ENCODE data around the gene SMARCD2.

The SMARCD2 gene

DNA sequence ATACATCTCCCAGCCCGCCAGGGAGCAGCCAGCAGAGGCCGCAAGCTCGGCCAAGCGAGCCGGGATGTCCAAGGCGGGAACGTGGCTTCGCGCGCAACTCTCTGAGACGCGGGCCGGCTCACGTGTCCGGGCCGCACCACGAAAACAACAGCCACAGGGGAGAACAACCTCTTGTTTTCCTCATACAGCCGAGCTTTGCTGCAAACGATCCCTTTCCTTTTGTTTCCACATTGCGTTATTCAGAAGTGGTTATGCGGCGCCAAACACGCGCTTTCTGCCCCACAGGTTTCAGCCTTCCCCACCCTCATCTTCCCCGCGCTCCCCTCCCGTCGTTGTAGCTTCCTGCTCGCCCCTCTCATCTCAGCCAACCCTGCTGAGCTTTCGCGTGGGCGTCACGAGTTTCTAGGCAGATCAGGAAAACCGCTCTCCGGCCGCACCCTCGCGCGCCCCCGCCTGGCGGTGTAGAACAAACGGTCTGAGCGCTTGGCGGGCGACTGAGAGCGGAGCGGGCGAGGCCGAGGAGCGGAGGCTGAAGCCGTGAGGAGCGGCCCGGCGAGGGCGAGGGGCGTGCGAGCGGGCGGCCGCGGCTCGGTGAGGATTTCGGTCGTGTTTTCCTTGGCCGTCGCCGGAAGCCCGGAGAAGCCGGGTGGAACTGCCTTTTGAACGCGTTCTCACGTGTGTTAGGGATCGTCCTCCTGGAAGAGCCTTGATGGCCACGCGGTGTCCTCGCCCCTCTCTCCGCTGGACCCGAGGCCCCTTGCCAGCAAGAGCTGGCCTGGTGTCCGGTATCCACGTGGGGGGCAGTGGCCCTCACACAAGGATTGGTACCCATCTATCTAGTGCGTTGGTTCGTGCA, 6.6 kb upstream of the SMARCD2 start:
- peak; percentile 83 for DNase-seq

DNA sequence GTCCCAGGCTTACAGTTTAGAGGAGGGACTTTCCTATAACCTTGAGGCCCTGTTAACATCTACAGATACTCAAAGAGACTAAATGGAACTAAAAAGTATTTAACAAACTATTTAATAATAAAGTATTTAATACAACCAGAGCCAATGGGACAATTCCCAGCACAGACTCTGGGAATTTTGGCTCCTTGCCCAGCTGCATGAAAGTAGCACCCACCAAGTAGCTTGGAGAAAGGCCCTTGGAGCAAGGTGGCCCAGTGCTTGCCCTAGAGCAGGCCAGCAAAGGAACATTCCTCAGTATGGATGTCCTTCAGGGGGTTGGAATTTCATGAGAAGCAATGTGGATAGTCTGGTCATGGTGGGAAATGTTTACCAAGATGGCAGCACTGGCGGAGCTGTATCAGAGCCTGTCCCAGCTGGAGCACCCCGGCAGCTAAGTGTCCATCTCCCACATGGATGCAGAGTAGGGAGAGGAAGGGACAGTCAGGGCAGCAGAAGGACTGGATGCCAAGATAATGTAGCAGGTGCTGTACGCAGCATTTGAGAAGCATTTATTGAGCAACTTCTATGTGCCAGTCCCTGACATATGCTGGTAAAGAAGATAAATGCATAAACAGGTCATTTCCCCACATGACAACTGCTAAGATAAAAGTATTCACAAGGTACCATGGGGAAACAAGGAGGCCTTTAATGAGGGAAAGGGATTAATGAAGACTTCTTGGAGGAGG, 5.2 kb upstream of the SMARCD2 start:
- DNase-seq = no peak

DNA sequence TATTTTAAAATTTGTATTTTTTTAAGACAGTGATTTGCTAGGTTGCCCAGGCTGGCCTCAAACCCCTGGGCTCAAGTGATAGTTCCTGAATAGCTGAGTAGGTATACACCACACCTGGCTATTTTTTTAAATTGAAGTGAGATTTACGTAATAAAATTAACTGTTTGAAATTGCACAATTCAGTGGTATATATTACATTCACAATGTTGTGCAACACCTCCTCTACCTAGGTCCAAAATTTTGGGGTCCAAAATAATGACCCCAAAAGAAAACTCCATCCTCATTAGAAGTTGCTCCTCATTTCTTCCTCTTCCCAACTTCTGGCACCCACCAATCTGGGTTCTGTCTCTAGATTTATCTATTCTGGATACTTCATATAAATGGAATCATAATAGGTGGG, 3.0 kb upstream of the SMARCD2 start:
- DNase-seq = no peak

DNA sequence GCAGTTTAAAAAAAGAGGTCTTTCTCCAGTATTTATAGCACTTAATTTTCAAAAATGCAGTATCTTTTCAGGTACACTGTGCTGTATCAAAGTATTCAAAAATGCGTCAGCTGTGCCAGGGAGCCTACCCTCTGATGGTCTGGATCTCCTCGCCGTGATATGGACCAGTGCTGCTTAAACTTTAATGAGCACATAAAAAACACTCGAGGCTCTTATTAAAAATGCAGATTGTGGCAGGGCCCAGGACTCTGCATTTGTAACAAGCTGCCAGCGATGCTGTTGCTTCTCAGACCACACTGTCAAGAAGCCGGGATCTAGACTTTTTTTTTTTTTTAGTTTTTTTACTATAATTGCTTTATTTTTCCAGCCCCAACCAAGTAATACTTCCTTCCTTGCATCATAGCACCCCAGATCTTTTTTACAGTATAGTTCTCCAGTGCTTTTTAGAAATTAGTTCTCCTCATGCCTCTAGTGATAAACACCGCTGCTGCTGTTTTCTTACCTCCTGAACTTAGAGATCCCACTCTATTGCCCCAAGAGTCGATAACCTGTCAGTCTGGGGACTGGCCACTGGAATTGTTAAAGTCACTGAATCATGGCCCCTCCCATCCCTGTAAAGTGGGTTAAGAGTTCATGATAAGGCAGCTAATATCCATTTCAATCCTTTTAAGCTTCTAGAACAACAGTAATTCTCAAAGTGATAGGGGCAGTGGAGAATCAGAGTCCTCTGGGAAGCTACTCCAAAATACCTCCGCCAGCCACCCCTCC, 1.6 kb upstream of the SMARCD2 start:
- DNase-seq = no peak

DNA sequence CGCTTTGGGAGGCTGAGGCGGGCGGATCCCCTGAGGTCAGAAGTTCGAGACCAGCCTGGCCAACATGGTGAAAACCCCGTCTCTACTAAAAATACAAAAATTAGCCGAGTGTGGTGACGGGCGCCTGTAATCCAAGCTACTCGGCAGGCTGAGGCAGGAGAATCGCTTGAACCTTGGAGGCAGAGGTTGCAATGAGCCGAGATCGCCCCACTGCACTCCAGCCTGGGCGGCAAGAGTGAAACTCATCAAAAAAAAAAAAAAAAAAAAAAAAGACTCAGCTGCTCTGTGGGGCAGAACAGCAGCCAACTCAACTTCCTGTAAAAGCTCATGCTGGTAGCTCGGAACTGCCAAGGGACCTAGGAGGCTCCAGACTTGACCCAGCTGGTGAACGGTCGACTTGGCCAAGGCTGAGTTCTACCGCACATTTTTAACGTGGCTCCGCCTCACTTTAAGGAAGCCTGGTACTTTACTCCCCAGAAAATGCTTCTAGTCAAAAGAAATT, 953 bp upstream of the SMARCD2 start:
- peak; percentile 88 for DNase-seq

DNA sequence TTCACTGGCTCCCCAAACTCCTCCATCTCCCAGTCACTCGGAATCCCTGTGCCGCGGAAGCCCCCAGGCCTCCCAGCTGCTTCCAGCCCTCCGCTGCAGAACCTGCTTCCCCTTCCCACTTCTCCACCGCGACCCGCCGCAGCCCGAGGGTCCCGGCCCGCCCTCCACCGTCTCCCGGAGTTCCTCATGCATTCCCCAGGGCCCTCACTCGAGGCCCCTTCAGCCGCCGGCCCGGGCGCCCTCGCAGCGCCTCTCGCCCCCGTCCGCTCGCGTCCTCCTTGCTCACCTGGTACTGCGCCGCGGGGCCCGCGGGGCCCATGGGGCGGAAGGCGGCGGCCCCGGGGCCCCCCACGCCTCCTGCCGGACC, 329 bp downstream of the SMARCD2 start:
- no peak for DNase-seq

DNA sequence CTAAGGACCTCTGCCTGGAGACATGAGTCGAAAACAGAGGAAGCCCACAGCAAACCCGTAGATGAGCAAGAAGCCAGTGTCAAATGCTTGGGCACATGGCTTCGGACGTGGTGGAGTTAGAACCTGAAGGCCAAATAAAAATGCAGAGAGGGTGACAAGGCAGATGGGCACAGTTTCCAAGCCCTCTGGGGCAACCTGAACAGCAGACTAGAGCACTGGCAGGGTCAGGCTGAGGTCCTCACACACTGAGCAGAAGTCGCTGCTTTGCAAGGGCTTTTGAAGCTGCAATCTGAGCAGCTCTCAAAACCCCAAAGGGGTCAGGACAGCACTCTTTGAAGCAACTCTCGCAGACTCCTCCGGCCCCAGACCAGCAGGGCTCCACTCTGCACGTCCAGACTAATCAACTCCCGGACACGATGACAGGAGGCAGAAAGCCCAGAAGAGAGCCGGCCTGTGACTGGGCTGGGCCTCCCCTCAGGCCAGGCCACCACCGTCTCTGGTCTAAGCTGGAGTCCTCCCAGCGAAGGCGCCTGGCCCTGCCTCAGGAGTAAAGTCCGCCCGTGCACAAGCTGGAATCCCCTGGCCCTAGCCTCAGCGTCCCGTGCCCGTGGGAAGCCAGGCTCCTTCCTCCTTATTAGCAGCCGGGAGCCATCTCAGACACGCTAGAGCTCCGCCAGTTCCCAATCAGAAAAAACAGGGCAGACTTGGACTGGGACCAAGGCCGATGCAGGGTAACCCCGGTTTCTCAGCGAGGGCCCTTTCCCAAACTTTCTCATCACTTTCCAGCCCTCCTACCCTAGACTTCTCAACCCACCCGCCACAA, 924 bp downstream of the SMARCD2 start:
- no peak for DNase-seq

DNA sequence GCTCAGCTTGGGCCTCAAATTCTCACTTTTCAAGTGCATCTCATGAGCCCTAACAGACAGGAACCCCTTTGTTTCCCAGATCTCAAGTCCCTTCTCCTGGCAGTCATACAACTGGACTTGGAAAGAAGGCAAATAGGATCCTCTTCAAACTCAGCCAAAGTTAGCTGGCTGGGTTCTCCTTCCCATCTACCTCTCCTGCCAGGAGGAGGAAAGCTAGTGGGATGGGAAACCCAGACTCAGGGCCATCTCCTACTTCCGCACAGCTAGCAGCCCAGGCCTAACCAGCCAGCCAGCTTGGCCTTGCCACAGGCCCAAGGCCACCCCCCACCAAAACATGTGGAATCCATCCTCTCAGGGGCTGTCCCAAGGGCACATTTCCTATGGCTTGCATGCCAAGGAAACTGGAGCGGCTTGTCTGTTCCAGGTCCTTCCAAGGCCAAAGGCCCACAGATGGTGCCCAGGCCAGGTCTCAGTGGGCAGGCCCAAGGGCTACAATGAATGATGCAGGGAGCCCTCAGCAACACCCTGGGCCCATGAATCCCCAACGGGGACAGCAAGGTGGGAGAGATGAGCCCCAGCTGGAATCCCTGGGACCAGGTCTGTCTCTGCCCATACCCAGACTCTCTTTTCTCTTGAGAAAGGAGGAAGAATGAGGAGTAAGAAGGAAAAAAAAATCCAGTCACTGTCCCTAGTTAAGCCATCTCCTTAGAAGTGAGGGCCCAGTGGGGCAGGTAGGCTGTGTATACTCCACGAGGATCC, 1.7 kb downstream of the SMARCD2 start:
- DNase-seq = no peak

DNA sequence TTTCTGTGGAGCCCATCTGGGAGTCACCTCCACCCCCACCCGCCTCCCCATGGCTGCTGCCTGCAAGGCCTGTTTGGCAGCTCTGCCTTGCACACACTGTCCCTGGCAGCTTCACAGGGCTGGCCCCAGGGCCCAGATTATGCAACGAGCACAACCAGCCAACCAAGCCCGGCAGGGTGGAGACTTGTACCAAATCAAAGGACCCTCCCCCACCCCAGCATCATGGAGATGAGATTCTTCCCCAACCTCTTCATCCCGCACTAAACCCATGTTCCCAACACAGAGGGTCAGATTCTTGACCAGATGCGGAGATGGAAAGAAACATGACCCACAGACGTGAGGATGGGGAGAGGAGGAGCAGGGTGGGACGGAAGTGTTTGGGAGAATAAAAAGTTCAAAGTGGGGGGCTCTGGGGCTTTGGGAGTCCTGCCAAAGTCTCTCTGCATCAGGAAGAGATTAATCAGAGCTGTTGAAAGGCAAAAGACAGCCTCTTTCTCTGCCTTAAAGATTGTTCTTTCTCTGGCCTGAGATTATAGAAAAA, 3.8 kb downstream of the SMARCD2 start:
- no peak for DNase-seq

DNA sequence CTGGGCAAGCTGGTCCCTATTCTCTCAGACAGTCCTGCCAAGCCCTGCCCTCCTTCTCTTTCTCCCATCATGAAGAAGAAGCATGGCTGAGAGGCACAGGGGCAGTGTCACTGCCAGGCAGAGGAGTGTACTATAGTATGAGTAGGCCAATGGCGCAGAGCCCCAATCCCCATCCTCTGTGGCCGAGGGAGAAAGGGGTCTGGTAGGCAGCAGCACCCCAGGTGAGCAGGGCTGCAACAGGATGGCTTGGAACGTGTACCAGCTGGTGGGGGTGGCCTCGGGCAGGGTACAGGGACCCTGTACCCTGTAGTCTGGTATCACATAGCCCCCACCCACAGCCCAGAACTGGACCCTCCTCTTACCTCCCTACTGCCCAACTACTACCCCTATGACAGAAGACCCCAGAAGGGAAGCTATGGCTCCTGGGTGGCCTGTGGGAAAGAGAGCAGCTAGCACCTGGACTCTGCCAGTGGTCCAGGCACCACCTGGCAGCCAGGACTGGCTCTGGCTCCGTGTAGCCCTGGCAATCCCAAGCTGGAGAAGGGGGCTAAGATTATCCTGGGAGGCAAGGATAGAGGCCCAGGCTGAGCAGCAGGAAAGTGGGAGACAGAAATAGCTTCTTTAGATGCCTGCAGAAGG, 4.4 kb downstream of the SMARCD2 start:
- no peak for DNase-seq

DNA sequence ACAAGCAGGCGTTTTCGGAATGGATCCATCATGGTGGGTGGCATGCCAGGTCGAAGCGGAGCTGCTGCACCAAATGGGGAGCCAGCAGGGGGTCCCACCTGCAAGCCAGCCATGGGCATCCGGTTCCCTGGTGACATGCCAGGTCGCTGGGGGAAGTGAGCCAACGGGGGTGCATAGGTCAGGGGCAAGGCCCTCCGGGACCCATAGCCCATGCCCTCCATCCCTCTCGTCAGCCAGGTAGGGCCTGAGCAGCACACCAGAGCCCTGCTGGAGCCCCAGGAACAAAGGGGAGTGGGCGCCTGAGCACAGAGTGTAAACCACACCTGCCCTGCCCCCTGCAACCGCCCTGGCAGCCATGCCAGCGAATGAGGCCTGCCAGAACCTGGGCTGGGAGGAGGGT, 5.0 kb downstream of the SMARCD2 start:
- DNase-seq = no peak

DNA sequence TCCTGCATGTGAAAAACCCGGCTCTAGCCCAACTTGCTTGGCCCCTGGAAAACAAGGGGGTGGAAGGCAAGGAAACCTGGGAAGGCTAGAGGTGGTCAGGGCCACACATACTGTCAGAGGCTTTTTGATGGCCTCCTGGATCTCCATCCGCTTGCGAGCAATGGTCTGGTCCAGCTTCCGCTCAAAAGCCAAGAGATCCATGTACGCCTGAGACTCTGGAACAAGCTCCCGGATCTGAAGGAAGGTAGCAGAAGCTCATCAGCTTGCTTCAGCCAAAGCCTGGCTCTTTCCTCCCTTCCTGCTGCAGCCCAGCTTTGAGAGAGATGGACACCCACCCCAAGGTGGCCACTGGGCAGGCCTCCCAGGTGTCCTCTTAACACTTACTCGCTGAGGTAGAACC, 5.7 kb downstream of the SMARCD2 start:
- DNase-seq = no peak

DNA sequence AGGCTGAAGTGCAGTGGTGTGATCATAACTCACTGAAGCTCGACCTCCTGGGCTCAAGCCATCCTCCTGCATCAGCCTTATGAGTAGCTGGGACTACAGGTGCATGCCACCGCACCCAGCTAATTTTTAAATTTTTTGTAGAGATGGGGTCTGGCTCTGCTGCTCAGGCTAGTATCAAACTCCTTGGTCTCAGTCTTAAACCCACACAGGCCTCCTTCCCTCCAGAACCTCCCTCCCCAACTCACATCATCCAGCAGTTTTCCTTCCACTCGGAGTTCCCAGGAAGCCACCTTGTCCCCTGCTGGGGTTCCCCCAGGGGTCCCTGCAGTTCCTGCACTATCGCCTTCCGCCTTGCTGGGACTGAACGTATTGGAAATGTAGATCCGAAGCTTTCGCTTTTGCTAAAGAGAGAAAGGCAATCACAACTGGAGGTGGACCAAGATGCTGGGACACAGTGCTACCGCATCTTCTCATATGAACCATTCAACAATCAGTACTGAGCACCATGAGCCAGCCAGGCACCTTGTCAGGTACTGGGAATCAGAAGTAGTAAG, 7.2 kb downstream of the SMARCD2 start:
- no peak for DNase-seq

DNA sequence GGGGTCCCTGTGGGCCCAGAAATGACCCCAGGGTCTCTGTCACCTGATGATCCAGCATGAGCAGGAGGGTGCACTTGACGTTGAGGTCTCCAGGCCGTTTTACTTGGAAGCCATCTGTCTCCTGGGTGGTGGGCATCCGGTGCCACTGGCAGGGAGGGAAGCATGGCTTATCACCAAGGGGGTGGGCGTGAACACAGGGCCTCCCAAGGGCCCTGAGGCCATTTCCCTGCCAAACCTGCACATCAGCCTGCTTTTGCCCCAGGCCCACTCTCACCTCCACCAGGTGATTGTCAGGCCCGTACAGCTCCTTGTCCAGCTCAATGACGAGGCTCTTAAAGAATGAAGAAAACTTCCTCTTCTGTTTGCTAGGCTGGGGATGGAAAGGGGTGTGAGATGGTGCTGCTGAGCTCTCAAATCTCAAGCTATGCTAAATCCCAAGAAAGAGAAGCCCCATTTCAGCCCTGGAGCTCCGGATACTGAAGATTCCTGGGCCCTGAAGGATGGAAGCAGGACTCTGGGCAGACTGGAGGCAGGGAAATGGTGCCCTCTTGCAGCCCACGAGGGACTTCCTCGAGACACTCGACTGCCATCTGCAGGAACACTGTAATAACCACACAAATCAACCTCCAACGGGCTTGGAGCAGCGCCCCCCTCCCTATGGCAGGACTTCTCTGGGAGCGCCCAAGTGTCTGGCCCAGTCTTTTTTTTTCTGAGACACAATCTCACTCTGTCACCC, 7.9 kb downstream of the SMARCD2 start:
- DNase-seq = peak; percentile 64

DNA sequence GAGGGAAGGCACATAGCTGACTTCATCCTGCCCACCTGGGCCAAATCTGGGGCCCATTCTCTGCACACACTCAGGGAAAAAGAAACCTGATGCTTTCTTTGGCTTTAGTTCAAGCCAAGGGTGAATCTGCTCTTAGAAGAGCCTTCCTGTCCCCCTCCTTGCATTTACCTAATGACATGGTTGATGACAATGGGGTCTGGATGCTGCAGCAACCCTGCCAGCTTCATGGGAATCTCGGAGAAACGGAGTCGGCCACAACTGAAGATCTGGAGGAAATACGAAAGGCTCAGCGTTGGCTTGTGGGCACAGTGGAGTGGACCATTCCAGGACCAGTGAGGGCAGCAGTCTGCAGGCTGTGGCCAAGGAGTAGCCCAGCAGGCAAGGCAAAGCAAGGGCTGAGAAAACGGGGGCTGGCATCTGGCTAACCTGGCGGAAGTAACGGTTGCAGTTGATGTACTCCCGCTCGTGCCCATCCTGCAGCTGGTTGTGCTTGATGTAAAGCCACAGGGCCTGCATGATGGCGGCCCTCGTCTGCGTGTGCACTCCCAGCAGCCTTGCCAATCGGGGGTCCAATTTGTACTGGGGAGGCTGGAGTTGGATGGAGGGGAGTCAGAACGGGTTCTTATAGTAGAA, 8.6 kb downstream of the SMARCD2 start:
- DNase-seq = no peak

DNA sequence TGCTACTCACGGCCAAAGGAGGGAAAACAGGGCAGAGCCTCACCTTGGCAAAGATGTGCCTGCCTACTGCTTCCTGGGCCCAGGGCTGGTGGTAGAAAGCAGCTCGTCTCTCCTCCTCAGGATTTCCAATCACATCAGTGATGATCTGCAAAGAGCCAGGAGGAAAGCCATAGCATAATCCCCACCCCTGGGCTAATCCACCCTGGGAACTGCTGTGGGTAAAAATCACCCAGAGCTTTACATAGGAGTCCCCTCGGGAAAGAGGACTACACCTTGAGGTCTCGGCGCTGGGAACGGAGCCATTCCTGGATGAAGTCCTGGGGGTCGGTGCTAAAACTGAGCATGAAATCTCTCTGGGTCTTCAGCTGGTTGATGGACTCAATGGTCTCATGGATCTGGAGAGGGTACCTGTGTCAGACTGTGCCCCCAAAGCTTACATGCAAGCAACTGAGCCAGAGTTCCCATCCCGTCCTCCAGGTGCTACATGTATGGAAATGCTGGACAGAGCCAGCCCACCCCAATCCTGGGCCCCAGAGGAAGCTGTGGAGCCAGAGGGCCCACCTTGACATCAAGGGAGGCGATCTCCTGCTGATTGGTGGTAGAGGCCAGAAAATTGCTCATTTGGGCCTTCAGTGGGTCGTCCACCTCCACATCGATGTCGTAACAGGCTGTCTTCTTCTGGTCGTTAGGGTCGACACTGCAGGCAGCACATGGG, 9.3 kb downstream of the SMARCD2 start:
- no peak for DNase-seq

DNA sequence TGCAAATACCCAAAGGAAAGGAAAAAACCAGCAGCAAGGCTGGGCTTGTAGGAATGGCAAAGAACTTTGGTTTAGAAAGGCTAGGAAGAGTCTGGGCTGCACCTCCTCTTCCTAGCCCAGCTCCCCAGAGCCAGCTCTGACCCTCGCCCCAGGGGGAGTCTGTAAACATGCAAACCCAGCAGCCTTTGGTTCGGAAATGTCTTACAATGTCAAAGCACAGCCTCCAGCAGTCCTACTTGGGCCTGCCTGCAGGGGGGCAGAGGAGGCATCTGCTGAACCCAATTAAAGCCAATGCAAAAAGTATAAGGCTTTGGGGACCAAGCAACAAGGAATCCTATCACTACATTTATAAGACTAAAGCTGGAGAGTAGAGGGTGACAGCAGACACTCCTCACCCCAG, 10.0 kb downstream of the SMARCD2 start:
- no peak for DNase-seq

DNA sequence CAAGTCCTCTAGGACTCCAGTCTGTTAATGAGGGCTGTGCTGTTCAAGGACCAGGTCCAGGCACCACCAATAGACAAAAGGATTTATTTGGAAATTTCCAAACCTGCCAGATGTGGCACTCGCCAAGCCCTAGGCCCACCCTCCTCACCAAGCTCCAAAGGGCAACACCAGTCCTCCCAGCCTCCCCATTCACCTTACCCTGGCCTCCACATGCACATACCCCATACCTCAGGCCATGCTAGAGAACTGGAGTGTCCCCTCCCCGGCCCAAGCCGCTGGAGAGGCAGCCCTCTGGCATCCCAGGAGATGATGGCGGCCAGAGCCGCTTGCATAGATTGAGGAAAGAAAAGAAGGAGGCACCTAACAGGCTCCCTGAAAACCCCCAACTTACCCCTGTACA, 10.5 kb downstream of the SMARCD2 start:
- DNase-seq = no peak

DNA sequence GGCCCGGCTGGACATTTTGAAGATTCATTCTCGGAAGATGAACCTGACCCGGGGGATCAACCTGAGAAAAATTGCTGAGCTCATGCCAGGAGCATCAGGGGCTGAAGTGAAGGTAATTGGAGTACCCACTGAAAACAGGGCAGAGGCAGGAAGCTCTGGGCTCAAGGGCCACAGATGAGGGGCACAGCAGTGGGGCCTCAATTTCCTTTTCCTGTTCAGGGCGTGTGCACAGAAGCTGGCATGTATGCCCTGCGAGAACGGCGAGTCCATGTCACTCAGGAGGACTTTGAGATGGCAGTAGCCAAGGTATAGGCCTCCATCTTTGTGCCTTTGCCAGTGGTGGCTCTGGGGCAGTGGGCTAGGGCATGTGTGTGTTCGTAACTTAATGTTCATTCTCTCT, 11.0 kb downstream of the SMARCD2 start:
- no peak for DNase-seq

Measured in GF-D8 (cell line).